ENCODE measurements around the gene GFRA4. TPM values are rescaled to one million over a fixed set of nuclear protein-coding genes. Genes with fewer than 3 reads are reported as not detected.

GFRA4 gene
- total and polyA plus RNA-seq, 2 donors (not counting 1 experiment from before 2014, with no cell fraction given) = not detected

Other genes starting within 250 kb of the GFRA4 start
- 18.3 and 19.5 TPM in 2 replicates for gene ATRN, start 192.4 kb downstream of the GFRA4 start, total RNA-seq
- 5.8 and 7.6 TPM in 2 replicates for gene ATRN, start 192.4 kb downstream of the GFRA4 start, polyA plus RNA-seq
- not detected in 2 replicates for gene ADAM33, start 18.6 kb upstream of the GFRA4 start, total RNA-seq
- not detected in 2 replicates for gene ADAM33, start 18.6 kb upstream of the GFRA4 start, polyA plus RNA-seq
- gene SIGLEC1, start 49.2 kb upstream of the GFRA4 start, total RNA-seq = 0.15 TPM in 2 replicates
- 0.06 and 0.13 TPM in 2 replicates for gene SIGLEC1, start 49.2 kb upstream of the GFRA4 start, polyA plus RNA-seq
- gene HSPA12B, start 69.3 kb upstream of the GFRA4 start, total RNA-seq = not detected in 2 replicates
- not detected in 2 replicates for gene HSPA12B, start 69.3 kb upstream of the GFRA4 start, polyA plus RNA-seq
- 18.4 and 19.1 TPM in 2 replicates for gene ADISSP, start 104.4 kb upstream of the GFRA4 start, total RNA-seq
- gene ADISSP, start 104.4 kb upstream of the GFRA4 start, polyA plus RNA-seq = 20.0 and 28.8 TPM in 2 replicates
- gene SPEF1, start 118.0 kb upstream of the GFRA4 start, total RNA-seq = not detected in 2 replicates
- gene SPEF1, start 118.0 kb upstream of the GFRA4 start, polyA plus RNA-seq = not detected in 2 replicates
- 43.7 and 46.4 TPM in 2 replicates for gene CENPB, start 123.3 kb upstream of the GFRA4 start, total RNA-seq
- gene CENPB, start 123.3 kb upstream of the GFRA4 start, polyA plus RNA-seq = 11.2 and 13.3 TPM in 2 replicates
- gene CDC25B, start 132.9 kb upstream of the GFRA4 start, total RNA-seq = 72.3 and 77.3 TPM in 2 replicates
- 114 and 196 TPM in 2 replicates for gene CDC25B, start 132.9 kb upstream of the GFRA4 start, polyA plus RNA-seq
- 12.6 and 12.8 TPM in 2 replicates for gene AP5S1, start 157.1 kb upstream of the GFRA4 start, total RNA-seq
- gene AP5S1, start 157.1 kb upstream of the GFRA4 start, polyA plus RNA-seq = 7.5 and 9.2 TPM in 2 replicates
- 52.2 and 53.3 TPM in 2 replicates for gene MAVS, start 183.4 kb upstream of the GFRA4 start, total RNA-seq
- gene MAVS, start 183.4 kb upstream of the GFRA4 start, polyA plus RNA-seq = 14.7 and 17.2 TPM in 2 replicates
- gene PANK2, start 226.0 kb upstream of the GFRA4 start, total RNA-seq = 63.3 and 70.6 TPM in 2 replicates
- gene PANK2, start 226.0 kb upstream of the GFRA4 start, polyA plus RNA-seq = 17.9 and 20.5 TPM in 2 replicates

All from B cell (primary cell).